Testis (tissue), 2 donors: ENCODE data around the gene FBXL13.

ENCODE experiments used
- CTCF ChIP-seq, 3 experiments: fragments of 450-650 bp in 2 of 3; fragments of 200-600 bp in 1 of 3; sonication (generic) in 1 of 3; IDR thresholded peaks; one replicate each; pipeline ENCODE4 v1.5.1; 2016 to 2019; ENCODE audit warnings: antibody characterized with exemption in 3 of 3, mild to moderate bottlenecking in 2 of 3, moderate library complexity in 1 of 3
- POLR2A ChIP-seq: fragments of 450-650 bp; IDR thresholded peaks from one replicate; pipeline ENCODE4 v1.6.1; 2017; ENCODE audit warnings: antibody characterized with exemption, mild to moderate bottlenecking, moderate library complexity

DNA sequence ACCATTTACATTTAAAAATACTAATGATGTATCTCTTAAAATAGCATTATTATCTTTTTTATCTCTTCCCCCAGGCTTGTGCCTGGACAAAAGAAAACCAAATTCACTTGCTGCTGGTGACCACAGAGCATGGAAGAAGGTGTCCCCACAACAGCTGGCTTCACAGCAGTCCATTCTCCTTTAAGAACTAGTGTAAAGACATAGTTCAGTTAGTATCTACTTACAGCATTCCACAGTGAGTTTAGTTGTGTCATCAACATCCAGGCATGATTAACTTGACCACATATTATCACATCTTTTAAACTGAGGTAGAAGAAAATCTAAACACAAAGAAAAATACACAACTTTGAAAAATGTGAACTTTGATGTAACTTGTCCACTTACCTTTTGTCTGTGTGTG is 106.8 kb downstream of the FBXL13 start:
- TF ChIP-seq CTCF (IDR thresholded peaks at IDR 0.05) (no peak), POLR2A (no peak)
